PC-9 (cell line): ENCODE measurements around the gene KRTAP9-8. TPM values are rescaled to one million over a fixed set of nuclear protein-coding genes. Genes with fewer than 3 reads are reported as not detected.
"Not testable (repeated sequence)": the region's sequence is repeated elsewhere in the genome, so short reads cannot be mapped to it uniquely, and the experiment has no call there.

Experiments
- BruUV-seq: library from RNA; stranded (reverse); fragments of 400-500 nt; replicated peaks from 2 replicates; lab custom pipeline; 2021; lab: Mats Ljungman, UMichigan
- CTCF ChIA-PET: fragments of 300-600 bp; sonication (Branson Sonifier 250); formaldehyde crosslinking; loops from one replicate; lab custom pipeline; 2022; ENCODE audit warnings: antibody characterized with exemption; lab: Charles Lee
- POLR2A ChIA-PET: fragments of 300-600 bp; sonication (Branson Sonifier 250); formaldehyde crosslinking; loops from one replicate; lab custom pipeline; 2022; ENCODE audit warnings: antibody characterized with exemption; ENCODE audit not compliant: unreplicated experiment; lab: Charles Lee
- DNase-seq, 2 experiments: peaks; one replicate each; pipeline versions ENCODE4 v3.0.0 to v3.0.0-alpha.2; 2015 to 2022; ENCODE audit warnings: mixed read lengths in 1 of 2
- H2AFZ ChIP-seq: fragments of 200-600 bp; sonication (generic); 2 replicates; pipeline ENCODE4 v1.8.1; 2017; ENCODE audit warnings: antibody characterized with exemption
- H3F3A ChIP-seq: fragments of 200-600 bp; sonication (generic); 2 replicates; pipeline ENCODE4 v1.8.1; 2017; ENCODE audit warnings: antibody characterized with exemption, mild to moderate bottlenecking, low read depth; ENCODE audit not compliant: insufficient read depth
- H3K27ac ChIP-seq: fragments of 200-600 bp; sonication (generic); 2 replicates; pipeline ENCODE4 v1.6.1; 2016; ENCODE audit warnings: mixed run types
- H3K27me3 ChIP-seq: fragments of 200-600 bp; sonication (generic); 2 replicates; pipeline ENCODE4 v1.6.1; 2016; ENCODE audit warnings: low read depth, mixed run types; ENCODE audit not compliant: insufficient read depth
- H3K36me3 ChIP-seq: fragments of 200-600 bp; sonication (generic); 2 replicates; pipeline ENCODE4 v1.6.1; 2016; ENCODE audit warnings: low read depth, mixed run types
- H3K4me1 ChIP-seq: fragments of 200-600 bp; sonication (generic); replicated peaks from 2 replicates; pipeline ENCODE4 v1.6.1; 2016; ENCODE audit warnings: mixed run types; ENCODE audit not compliant: insufficient read depth
- H3K4me2 ChIP-seq: fragments of 200-600 bp; sonication (generic); 2 replicates; pipeline ENCODE4 v1.6.1; 2017; ENCODE audit warnings: mixed run types
- H3K4me3 ChIP-seq: fragments of 200-600 bp; sonication (generic); 2 replicates; pipeline ENCODE4 v1.6.1; 2016; ENCODE audit warnings: mixed run types
- H3K79me2 ChIP-seq: fragments of 200-600 bp; sonication (generic); 2 replicates; pipeline ENCODE4 v1.6.1; 2017; ENCODE audit warnings: low read depth, mixed run types
- H3K9me2 ChIP-seq: fragments of 200-600 bp; sonication (generic); 2 replicates; pipeline ENCODE4 v1.8.1; 2017; ENCODE audit warnings: mild to moderate bottlenecking; ENCODE audit not compliant: insufficient read depth
- H3K9me3 ChIP-seq: fragments of 200-600 bp; sonication (generic); 2 replicates; pipeline ENCODE4 v1.8.1; 2016; ENCODE audit warnings: low read depth; ENCODE audit not compliant: insufficient read depth
- H4K20me1 ChIP-seq: fragments of 200-600 bp; sonication (generic); 2 replicates; pipeline ENCODE4 v1.8.1; 2017; ENCODE audit not compliant: insufficient read depth
- EZH2 ChIP-seq: fragments of 200-600 bp; sonication (generic); IDR thresholded peaks from 2 replicates; pipeline ENCODE4 v1.8.0; 2017; ENCODE audit warnings: antibody characterized with exemption, low read depth
- intact Hi-C: fragments of 100-400 bp; cut with micrococcal nuclease; formaldehyde crosslinking; loops from one replicate; pipeline ENCODE4 v1.10.0; 2022; ENCODE audit not compliant: unreplicated experiment
- total RNA-seq: library from RNA; stranded (reverse); gene quantifications from 2 replicates; pipeline ENCODE4 v1.2.3, GENCODE V29; 2021
- TF ChIP-seq, protein P1 (sequence below): fragments of 200-600 bp; sonication (generic); conservative IDR thresholded peaks from 2 replicates; pipeline ENCODE4 v1.6.1; 2017; ENCODE audit warnings: mixed run types, antibody characterized with exemption, mild to moderate bottlenecking, moderate library complexity

KRTAP9-8 gene
- total RNA-seq, 1 experiment from 2014 or later: not detected

DNA sequence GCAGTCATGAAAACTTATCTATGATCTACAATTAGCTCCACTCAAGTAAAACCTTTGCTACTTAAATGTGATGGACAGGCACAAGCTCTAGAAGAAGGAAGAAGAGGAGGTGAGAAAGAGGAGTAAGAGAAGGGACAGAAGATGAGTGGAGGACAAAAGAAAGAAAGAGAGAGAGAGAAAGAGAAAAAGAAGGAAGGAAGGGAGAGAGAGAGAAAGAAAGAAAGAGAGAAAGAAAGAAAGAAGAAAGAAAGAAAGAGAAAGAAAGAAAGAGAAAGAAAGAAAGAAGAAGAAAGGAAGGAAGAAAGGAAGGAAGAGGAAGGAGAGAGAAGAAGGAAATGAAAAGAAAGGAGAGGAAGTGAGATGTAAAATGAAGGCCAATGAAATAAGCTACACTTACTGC is 7.7 kb upstream of the KRTAP9-8 start:
- Histone ChIP-seq H3K4me1 (no peaks in the 10 kb centered on the region), H3F3A (no peaks in the 10 kb centered on the region), H3K36me3 (no peaks in the 10 kb centered on the region), H2AFZ (no peak overlapping the region), H3K9me3 (no peaks in the 10 kb centered on the region), H3K79me2 (no peaks in the 10 kb centered on the region), H3K27ac (no peak overlapping the region), H3K9me2 (no peaks in the 10 kb centered on the region; the same call in 1 of the 2 replicates), H3K4me2 (no peak overlapping the region), H3K27me3 (no peaks in the 10 kb centered on the region), H3K4me3 (no peak overlapping the region), H4K20me1 (no peaks in the 10 kb centered on the region)
- POLR2A ChIA-PET: no interaction called here
- intact Hi-C loops: no loop called here
- CTCF ChIA-PET: no interaction called here
- TF ChIP-seq EZH2: no peak
- TF ChIP-seq, protein P1, sequence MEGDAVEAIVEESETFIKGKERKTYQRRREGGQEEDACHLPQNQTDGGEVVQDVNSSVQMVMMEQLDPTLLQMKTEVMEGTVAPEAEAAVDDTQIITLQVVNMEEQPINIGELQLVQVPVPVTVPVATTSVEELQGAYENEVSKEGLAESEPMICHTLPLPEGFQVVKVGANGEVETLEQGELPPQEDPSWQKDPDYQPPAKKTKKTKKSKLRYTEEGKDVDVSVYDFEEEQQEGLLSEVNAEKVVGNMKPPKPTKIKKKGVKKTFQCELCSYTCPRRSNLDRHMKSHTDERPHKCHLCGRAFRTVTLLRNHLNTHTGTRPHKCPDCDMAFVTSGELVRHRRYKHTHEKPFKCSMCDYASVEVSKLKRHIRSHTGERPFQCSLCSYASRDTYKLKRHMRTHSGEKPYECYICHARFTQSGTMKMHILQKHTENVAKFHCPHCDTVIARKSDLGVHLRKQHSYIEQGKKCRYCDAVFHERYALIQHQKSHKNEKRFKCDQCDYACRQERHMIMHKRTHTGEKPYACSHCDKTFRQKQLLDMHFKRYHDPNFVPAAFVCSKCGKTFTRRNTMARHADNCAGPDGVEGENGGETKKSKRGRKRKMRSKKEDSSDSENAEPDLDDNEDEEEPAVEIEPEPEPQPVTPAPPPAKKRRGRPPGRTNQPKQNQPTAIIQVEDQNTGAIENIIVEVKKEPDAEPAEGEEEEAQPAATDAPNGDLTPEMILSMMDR: no peak
- no peak for DNase-seq
- BruUV-seq: no TSS peak

DNA sequence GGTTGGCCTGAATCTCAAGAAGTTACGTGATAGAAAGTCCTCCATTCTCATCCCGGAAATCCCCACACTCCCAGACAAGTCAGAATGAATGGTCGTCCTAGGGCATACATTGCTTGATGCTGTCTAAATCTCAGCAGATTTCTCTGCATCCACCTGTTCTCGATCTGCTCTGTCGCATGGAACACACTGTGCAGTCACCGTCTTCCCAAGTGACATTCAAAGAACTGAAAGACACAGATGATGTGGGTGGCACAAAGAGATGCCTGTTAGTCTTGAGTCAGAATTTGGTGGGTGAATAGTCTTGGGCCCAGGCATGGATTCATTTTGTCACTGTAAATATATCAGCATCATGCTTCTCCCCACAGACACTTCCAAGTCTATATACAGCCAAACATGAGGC is 6.1 kb upstream of the KRTAP9-8 start:
- no peak overlapping the region for H3K27ac ChIP-seq
- H2AFZ ChIP-seq: no peak overlapping the region
- no peaks in the 10 kb centered on the region for H3K79me2 ChIP-seq
- H3K36me3 ChIP-seq: no peaks in the 10 kb centered on the region
- H3K9me3 ChIP-seq: no peaks in the 10 kb centered on the region
- no peaks in the 10 kb centered on the region for H3F3A ChIP-seq
- intact Hi-C loops: no loop called here
- DNase-seq: no peak
- POLR2A ChIA-PET: no interaction called here
- H3K4me3 ChIP-seq: no peak overlapping the region
- H4K20me1 ChIP-seq: no peaks in the 10 kb centered on the region
- BruUV-seq: no TSS peak
- TF ChIP-seq, protein P1: no peak
- no peak for TF ChIP-seq EZH2
- no peak overlapping the region for H3K4me2 ChIP-seq
- H3K4me1 ChIP-seq: no peaks in the 10 kb centered on the region
- H3K27me3 ChIP-seq: no peaks in the 10 kb centered on the region
- CTCF ChIA-PET: no interaction called here
- H3K9me2 ChIP-seq: no peaks in the 10 kb centered on the region; the same call in 1 of the 2 replicates

DNA sequence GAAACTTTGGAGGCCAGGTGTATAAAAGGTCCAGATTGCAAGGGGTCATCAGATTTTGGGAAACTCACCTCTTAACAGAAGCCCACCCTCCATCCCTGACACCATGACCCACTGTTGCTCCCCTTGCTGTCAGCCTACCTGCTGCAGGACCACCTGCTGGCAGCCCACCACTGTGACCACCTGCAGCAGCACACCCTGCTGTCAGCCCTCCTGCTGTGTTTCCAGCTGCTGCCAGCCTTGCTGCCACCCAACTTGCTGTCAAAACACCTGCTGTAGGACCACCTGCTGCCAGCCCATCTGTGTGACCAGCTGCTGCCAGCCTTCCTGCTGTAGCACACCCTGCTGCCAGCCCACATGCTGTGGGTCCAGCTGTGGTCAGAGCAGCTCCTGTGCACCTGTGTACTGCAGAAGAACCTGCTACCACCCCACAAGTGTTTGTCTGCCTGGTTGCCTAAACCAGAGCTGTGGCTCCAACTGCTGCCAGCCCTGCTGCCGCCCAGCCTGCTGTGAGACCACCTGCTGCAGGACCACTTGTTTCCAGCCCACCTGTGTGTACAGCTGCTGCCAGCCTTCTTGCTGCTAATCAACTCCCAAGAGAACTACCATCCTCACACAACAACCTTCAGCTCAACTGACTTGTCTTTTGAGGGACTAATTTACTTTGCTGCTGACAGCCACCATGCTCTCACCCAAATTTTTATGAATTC is 5.2 kb upstream of the KRTAP9-8 start, which contains the start of gene KRTAP9-3:
Gene KRTAP9-3, plus strand, starts transcription at position 51 of the 707 bp plus-strand sequence. Its CDS starts 53 bp downstream, at position 104.
- H2AFZ ChIP-seq, H3K27ac ChIP-seq, BruUV-seq, H4K20me1 ChIP-seq, DNase-seq, H3K27me3 ChIP-seq, intact Hi-C loops, H3K79me2 ChIP-seq, H3K36me3 ChIP-seq, H3K4me1 ChIP-seq, H3K4me3 ChIP-seq, CTCF ChIA-PET, H3K4me2 ChIP-seq, H3F3A ChIP-seq, POLR2A ChIA-PET, H3K9me3 ChIP-seq, H3K9me2 ChIP-seq: not testable (repeated sequence)

DNA sequence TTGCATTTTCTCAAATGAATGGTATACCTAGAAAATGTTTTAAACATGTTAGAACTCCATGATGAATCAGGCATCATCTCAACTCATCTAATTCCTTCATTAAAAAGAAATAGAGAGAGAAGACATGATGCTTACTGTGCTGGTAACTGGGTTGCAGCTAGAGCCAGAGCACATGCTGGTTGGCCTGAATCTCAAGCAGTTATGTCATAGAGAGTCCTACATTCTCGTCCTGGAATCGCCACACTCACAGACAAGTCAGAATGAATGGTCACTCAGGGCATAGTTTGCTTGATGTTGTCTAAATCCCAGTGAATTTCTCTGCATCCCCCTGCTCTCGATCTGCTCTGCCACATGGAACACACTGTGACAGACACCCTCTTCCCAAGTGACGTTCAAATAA is 683 bp upstream of the KRTAP9-8 start:
- BruUV-seq, H3K36me3 ChIP-seq, H2AFZ ChIP-seq, H3K9me3 ChIP-seq, POLR2A ChIA-PET, CTCF ChIA-PET, H3K4me2 ChIP-seq, H3K4me3 ChIP-seq, H3F3A ChIP-seq, H3K27me3 ChIP-seq, H3K27ac ChIP-seq, DNase-seq, H3K9me2 ChIP-seq, H4K20me1 ChIP-seq, H3K79me2 ChIP-seq, H3K4me1 ChIP-seq, intact Hi-C loops: not testable (repeated sequence)

DNA sequence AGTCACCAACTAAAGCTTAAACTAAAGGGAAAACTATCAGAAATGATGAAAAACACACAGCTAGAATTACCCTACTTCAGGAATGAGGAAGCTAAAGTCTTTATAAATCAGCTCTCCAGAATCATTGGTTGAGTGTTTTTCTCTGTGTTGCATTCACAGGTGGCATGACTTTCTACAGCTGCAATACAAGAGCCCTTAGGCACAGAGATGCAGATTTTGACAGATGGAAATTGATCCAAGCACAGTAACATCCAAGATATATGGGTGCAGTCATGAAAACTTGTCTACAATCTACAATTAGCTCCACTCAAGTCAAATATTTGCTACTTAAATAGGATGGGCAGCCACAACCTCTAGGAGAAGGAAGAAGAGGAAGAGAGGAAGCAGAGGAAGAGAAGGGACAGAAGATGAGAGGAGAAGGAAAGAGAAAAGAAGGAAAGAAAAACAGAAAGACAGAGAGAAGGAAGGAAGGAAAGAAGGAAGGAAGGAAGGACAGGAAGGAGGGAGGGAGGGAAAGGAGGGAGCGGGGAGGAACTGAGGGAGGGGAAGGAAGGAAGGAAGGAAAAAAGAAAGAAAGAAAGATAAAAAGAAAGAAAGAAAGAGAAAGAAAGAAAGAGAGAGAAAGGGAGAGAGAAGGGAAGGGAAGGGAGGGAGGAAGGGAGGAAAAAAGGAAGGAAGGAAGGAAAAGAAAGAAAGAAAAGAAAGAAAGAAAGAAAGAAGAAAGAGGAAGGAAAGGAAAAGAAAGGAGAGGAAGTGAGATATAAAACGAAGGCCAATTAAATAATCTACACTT is 9.4 kb downstream of the KRTAP9-8 start:
- DNase-seq, H3K4me3 ChIP-seq, H3K4me1 ChIP-seq, CTCF ChIA-PET, H3K27ac ChIP-seq, BruUV-seq, intact Hi-C loops, H3K36me3 ChIP-seq, H3K9me2 ChIP-seq, POLR2A ChIA-PET, H3K27me3 ChIP-seq, H3K79me2 ChIP-seq, H3K9me3 ChIP-seq, H3K4me2 ChIP-seq, H2AFZ ChIP-seq, H3F3A ChIP-seq, H4K20me1 ChIP-seq: not testable (repeated sequence)
